ENCODE measurements around the gene E2F4.

GRCh38 chr16:67212766-67213165 lies 20.8 kb downstream of the E2F4 start:
- TF ChIP-seq CTCF (IDR thresholded peaks at IDR 0.05) (no peak), POLR2A (IDR thresholded peaks at IDR 0.05) (no peak)

Data from testis (tissue), 2 donors.